Spinal cord (tissue), 10 donors: ENCODE measurements around the gene TP53TG5. TPM values are rescaled to one million over a fixed set of nuclear protein-coding genes. Genes with fewer than 3 reads are reported as not detected.

Source experiments
- DNase-seq, 6 donors: peaks; one replicate each; pipeline versions ENCODE4 v3.0.0 to v3.0.0-alpha.2; 2013 to 2015; ENCODE audit warnings: low spot score in 6 of 6, low read depth in 4 of 6
- H3K27ac ChIP-seq: one replicate; pipeline ENCODE4 v1.5.1; 2013; ENCODE audit warnings: low read depth, low read length, control low read depth
- H3K27me3 ChIP-seq: one replicate; pipeline ENCODE4 v1.6.1; 2013; ENCODE audit warnings: low read length; ENCODE audit not compliant: control insufficient read depth, insufficient read depth
- H3K36me3 ChIP-seq: one replicate; pipeline ENCODE4 v1.6.1; 2013; ENCODE audit warnings: low read length; ENCODE audit not compliant: control insufficient read depth, insufficient read depth
- H3K4me1 ChIP-seq: one replicate; pipeline ENCODE4 v1.6.1; 2013; ENCODE audit warnings: low read length; ENCODE audit not compliant: control insufficient read depth, insufficient read depth
- H3K4me3 ChIP-seq: one replicate; pipeline ENCODE4 v1.5.1; 2013; ENCODE audit warnings: low read depth, low read length, control low read depth
- H3K9me3 ChIP-seq: one replicate; pipeline ENCODE4 v1.6.1; 2013; ENCODE audit warnings: low read length; ENCODE audit not compliant: control insufficient read depth, insufficient read depth
- WGBS: methylation state at CpG from one replicate; pipeline ENCODE4 v1.1.5; 2013; ENCODE audit warnings: missing lambda C conversion rate; ENCODE audit not compliant: insufficient coverage; 5-methylcytosine and 5-hydroxymethylcytosine counted together
- polyA plus RNA-seq, 2 donors: library from polyadenylated mRNA; unstranded; fragments of 120-200 nt; gene quantifications; one replicate each; pipeline ENCODE4 v1.2.1, GENCODE V29; 2013; ENCODE audit not compliant: insufficient read length in 2 of 2
- total RNA-seq, 2 donors: library from RNA; depleted of rRNA in 1 of 2; stranded (reverse); fragments of 120-200 nt in 1 of 2; fragments of >200 nt in 1 of 2; gene quantifications; one replicate each; pipeline versions ENCODE4 v1.2.3 to v1.2.4, GENCODE V29; 2013 to 2014
- donor health status: healthy.

TP53TG5 gene
- total and polyA plus RNA-seq, 4 donors, result 0.39 to 3.9 (median 1.2) TPM

- Histone ChIP-seq H3K4me1 (no peaks in the 10 kb centered on the region), H3K4me3 (no peak overlapping the region), H3K9me3 (no peaks in the 10 kb centered on the region), H3K27me3 (no peaks in the 10 kb centered on the region), H3K27ac (no peak overlapping the region), H3K36me3 (peaks cover 8% of the 10 kb centered on the region)
- no peak for DNase-seq
- WGBS, result no CpG with 5 or more reads among the region's 2 CpGs
Observed at GRCh38 chr20:45391559-45391958, 13.4 kb upstream of the TP53TG5 start.

GRCh38 chr20:45390931-45391330, 12.8 kb upstream of the TP53TG5 start:
- Histone ChIP-seq H3K9me3 (no peaks in the 10 kb centered on the region), H3K36me3 (peaks cover 8% of the 10 kb centered on the region), H3K27me3 (no peaks in the 10 kb centered on the region), H3K4me1 (no peaks in the 10 kb centered on the region), H3K27ac (no peak overlapping the region), H3K4me3 (no peak overlapping the region)
- WGBS, result no CpG with 5 or more reads among the region's 2 CpGs
- no peak for DNase-seq

- Histone ChIP-seq H3K4me1 (no peaks in the 10 kb centered on the region), H3K27ac (no peak overlapping the region), H3K9me3 (no peaks in the 10 kb centered on the region), H3K4me3 (no peak overlapping the region), H3K36me3 (no peaks in the 10 kb centered on the region), H3K27me3 (no peaks in the 10 kb centered on the region)
- no CpG with 5 or more reads among the region's 1 CpG for WGBS
- no peak for DNase-seq
Observed at GRCh38 chr20:45387274-45387673, 9.1 kb upstream of the TP53TG5 start.

GRCh38 chr20:45377269-45377668, 856 bp downstream of the TP53TG5 start:
- H3K36me3 ChIP-seq, result peaks cover 11% of the 10 kb centered on the region
- peaks cover 19% of the 10 kb centered on the region for H3K4me1 ChIP-seq
- no peaks in the 10 kb centered on the region for H3K9me3 ChIP-seq
- H3K27me3 ChIP-seq, result no peaks in the 10 kb centered on the region
- no peak for DNase-seq
- 63% methylated on average over 11 of the region's 11 CpGs for WGBS
- no peak overlapping the region for H3K4me3 ChIP-seq
- no peak overlapping the region for H3K27ac ChIP-seq

GRCh38 chr20:45374966-45375365, 3.2 kb downstream of the TP53TG5 start:
- H3K4me1 ChIP-seq, result peaks cover 21% of the 10 kb centered on the region
- WGBS, result 91% methylated on average over 14 of the region's 14 CpGs
- H3K4me3 ChIP-seq, result no peak overlapping the region
- DNase-seq, result no peak
- H3K27ac ChIP-seq, result no peak overlapping the region
- no peaks in the 10 kb centered on the region for H3K9me3 ChIP-seq
- H3K27me3 ChIP-seq, result no peaks in the 10 kb centered on the region
- H3K36me3 ChIP-seq, result peaks cover 20% of the 10 kb centered on the region

GRCh38 chr20:45374101-45374467, 4.0 kb downstream of the TP53TG5 start:
- peaks cover 21% of the 10 kb centered on the region for H3K4me1 ChIP-seq
- H3K4me3 ChIP-seq, result peak overlapping the region; percentile 53
- peaks cover 23% of the 10 kb centered on the region for H3K36me3 ChIP-seq
- 58% methylated on average over 9 of the region's 9 CpGs for WGBS
- H3K27me3 ChIP-seq, result no peaks in the 10 kb centered on the region
- DNase-seq, result no peak
- H3K9me3 ChIP-seq, result no peaks in the 10 kb centered on the region
- H3K27ac ChIP-seq, result no peak overlapping the region

- Histone ChIP-seq H3K9me3 (no peaks in the 10 kb centered on the region), H3K4me3 (peak overlapping the region; percentile 53), H3K27me3 (no peaks in the 10 kb centered on the region), H3K4me1 (peaks cover 21% of the 10 kb centered on the region), H3K27ac (peak overlapping the region; percentile 7), H3K36me3 (peaks cover 23% of the 10 kb centered on the region)
- WGBS, result 19% methylated on average over 21 of the region's 38 CpGs
- DNase-seq, result peak in 5 of 6 donors; percentile 35 to 91 (median 54)
Observed at GRCh38 chr20:45373353-45374100, 4.6 kb downstream of the TP53TG5 start.

- H3K4me1 ChIP-seq, result peaks cover 21% of the 10 kb centered on the region
- WGBS, result 25% methylated on average over 25 of the region's 30 CpGs
- H3K9me3 ChIP-seq, result no peaks in the 10 kb centered on the region
- peak overlapping the region; percentile 7 for H3K27ac ChIP-seq
- DNase-seq, result peak in 2 of 6 donors; percentile 7 to 31
- peaks cover 27% of the 10 kb centered on the region for H3K36me3 ChIP-seq
- peak overlapping the region; percentile 53 for H3K4me3 ChIP-seq
- H3K27me3 ChIP-seq, result no peaks in the 10 kb centered on the region
Observed at GRCh38 chr20:45372646-45373352, 5.3 kb downstream of the TP53TG5 start.

- 76% methylated on average over 10 of the region's 10 CpGs for WGBS
- Histone ChIP-seq H3K9me3 (no peaks in the 10 kb centered on the region), H3K4me3 (no peak overlapping the region), H3K4me1 (peaks cover 21% of the 10 kb centered on the region), H3K27ac (no peak overlapping the region), H3K27me3 (no peaks in the 10 kb centered on the region), H3K36me3 (peaks cover 29% of the 10 kb centered on the region)
- no peak for DNase-seq
Observed at GRCh38 chr20:45372241-45372640, 5.9 kb downstream of the TP53TG5 start.
